Stimulated activated CD4-positive, alpha-beta T cell treated with anti-CD3 and anti-CD28 coated beads, Interleukin-4, amount 100 ng/mL, for 24 hours (primary cell): ENCODE measurements around the gene CATSPERD.
"Not testable (repeated sequence)": the region's sequence is repeated elsewhere in the genome, so short reads cannot be mapped to it uniquely, and the experiment has no call there.

Experiments
- DNase-seq: peaks from one replicate; pipeline ENCODE4 v3.0.0-alpha.2; 2020

Gene CATSPERD

DNA sequence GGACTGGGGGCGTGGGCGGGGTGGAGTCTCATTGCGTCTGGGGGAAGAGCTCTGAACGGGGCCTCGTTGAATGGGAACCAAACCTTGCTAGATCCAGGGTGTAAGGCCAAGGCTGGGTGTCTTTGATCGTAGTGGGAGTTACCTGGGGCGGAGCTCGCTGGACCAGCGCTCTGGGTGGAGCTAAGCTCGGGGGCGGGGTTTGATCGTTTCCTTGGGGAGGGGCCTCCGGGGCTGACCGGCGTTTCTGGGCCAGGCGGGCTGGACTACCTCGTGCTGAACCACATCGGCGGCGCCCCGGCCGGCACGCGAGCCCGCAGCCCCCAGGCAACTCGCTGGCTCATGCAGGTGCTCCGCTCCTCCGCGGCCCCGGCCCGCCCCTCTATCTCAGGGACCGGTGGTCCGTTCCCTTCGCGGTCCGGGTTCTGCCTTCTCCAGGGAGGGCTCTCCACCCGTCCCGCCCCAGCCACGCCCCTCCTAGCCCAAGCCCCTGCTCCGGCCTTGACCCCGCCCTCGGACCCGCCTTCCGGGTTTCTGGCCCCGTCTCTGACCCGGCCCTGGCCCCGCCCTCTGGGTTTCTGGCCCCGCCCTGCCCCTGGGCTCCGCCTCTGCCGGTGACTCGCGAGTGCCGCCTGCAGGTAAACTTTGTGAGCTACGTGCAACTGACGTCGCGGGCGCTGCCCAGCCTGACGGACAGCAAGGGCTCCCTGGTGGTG, 33.6 kb upstream of the CATSPERD start:
- peak; percentile 99 for DNase-seq

DNA sequence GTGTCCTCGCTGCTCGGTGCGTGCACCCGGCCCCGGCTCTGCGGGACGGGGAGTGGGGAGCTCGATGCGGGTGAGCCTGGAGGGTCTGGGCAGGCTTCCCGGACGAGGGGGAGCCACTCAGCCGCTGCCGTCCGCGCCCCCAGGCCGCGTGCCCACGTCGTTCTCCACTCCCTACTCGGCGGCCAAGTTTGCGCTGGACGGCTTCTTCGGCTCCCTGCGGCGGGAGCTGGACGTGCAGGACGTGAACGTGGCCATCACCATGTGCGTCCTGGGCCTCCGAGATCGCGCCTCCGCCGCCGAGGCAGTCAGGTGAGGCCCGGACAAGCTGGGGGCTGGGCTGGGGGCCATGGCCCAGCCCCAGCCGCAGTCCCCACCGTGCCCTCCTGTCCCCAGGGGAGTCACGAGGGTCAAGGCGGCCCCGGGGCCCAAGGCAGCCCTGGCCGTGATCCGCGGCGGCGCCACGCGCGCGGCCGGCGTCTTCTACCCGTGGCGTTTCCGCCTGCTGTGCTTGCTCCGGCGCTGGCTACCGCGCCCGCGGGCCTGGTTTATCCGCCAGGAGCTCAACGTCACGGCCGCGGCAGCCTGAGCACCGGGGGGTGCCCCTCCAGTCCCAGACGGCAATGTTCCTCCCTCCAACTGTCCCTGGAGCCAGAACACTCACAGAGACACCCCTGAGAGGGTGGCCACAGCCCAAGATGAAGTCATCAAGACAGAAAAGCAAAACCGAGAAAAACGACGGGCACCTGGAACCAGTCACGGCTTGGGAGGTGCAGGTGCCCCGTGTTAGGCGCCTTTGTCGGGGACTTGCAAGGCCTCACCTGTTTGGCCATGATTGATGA, 32.9 kb upstream of the CATSPERD start:
- no peak for DNase-seq

DNA sequence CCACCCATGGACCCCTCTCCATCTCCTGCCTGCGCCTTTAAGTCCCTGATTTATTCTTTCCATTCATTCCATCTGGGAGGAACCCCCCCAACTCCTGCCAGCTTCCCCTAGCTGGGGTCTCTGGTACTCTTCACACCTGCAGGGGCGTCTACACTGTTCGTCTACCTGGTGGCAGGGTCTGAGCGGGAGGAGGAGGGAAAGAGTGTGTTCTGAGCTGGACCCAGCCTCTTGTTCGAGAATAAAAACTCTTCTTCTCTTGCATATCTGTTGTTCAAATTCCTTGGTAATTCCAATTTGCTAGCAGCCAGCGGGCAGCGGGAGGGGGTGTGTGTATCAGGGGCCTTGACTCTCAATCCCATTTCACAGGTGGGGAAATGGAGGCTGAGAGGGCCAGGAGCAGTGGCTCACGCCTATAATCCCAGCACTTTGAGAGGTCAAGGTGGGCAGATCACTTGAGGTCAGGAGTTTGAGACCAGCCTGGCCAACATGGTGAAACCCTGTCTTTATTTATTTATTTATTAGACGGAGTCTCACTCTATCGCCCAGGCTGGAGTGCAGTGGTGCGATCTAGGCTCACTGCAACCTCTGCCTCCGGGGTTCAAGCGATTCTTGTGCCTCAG, 32.1 kb upstream of the CATSPERD start:
- not testable (repeated sequence) for DNase-seq

DNA sequence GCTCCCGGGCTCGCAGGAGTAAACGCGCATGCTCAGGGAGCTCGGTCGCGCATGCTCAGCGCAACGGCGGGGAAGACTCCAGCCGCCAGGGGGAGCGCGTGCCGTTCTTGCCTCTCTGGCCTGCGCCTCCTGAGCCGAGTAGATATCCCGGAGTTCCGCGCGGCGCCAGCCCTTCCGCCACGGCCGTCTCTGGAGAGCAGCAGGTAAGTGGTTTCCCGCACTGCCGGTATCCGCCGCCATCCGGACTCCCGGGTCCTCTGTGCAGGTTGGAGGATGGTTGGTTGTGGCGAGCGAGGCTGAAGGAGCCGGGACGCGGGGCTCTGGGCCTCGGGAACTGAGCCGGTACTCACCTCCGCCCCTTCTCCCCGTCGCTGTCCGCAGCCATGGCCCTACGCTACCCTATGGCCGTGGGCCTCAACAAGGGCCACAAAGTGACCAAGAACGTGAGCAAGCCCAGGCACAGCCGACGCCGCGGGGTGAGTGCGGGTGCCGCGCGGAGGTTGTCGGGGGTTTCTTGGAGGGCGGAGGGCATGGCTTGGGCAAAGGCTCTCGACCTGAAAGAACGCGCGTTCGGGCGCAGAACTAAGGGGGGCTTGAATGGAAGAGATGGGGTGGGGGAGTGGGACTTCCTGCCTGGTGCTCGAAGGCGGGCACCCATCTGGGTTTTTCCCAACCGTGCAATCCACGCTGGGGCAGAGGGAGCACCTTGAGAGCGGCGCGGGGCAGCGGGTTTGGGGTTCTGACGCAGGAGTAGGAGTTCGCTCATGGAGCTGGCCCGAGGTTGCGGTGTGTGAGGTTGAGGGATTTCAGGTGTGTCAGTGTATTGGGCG, 30.1 kb upstream of the CATSPERD start, which contains the start of gene RPL36:
TSS of gene RPL36 (plus strand) at position 171 of the 830 bp plus-strand sequence. CDS start at position 384, 213 bp downstream.
- peak; percentile 99 for DNase-seq

DNA sequence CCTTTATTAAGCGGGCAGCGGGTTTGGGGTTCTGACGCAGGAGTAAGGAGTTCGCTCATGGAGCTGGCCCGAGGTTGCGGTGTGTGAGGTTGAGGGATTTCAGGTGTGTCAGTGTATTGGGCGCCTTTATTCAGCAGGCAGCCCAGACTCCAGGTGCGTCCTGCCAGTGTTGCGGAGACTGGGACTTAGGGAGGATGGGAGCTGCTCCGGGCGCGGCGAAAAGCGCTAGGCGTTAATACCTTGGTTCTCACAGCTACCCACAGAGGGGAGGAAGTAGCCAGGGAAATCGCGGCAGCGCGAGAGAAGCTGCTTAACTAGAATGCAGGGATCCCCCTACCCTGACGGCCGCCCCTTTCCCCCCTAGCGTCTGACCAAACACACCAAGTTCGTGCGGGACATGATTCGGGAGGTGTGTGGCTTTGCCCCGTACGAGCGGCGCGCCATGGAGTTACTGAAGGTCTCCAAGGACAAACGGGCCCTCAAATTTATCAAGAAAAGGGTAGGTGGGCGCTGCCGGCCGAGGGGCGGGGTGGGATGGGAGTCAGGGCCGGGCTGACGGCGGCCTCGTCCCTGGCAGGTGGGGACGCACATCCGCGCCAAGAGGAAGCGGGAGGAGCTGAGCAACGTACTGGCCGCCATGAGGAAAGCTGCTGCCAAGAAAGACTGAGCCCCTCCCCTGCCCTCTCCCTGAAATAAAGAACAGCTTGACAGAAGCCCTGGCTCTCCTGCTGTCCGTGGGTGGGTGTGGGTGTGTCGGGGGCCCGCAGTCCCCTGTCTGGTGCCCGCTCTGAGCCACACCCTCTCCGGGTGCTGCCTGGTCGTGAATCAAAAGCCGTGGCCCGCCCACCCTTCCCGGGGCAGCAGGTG, 29.2 kb upstream of the CATSPERD start:
- peak; percentile 75 for DNase-seq

DNA sequence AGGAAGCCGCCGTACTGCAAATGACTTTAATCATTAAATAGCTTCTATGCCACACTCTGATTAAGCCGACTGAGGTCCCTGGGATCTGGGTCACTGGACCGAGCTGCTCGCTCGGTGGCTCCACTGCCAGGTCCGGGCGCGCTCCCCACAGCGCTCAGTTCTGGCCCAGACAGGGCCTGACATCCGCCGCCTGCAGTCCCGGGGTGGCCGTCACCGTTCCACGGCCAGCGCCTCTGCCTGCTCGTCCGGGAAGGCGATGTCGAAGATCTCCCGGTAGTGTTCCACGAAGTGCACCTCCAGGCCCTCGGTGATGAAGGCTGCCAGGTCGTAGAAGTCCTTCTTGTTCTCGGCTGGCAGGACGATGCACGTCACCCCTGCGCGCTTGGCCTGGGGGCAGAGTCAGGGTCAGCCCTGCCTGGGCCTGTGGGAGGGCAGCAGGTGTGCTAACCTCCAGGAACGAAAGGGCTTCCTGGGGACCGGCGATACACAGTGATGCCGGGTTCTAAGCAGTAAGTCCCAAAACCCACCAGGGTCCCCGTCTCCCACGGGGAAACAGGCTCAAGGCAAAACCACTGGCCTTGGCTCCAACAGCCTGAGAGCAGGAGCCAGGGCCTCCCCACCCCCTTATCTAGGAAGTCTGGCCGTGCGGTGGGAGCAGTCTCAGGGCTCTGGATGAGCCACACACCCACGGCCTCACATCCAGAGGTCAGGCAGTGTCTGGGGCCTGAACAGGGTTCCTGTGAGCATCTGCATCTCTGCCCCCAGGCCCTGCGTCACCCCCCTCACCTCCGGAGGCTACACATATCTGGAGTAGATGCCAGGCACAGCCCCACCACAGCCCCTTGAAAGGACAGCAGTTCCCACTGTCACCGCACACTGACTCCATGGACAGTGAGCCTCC, 28.4 kb upstream of the CATSPERD start:
- DNase-seq: peak; percentile 39

DNA sequence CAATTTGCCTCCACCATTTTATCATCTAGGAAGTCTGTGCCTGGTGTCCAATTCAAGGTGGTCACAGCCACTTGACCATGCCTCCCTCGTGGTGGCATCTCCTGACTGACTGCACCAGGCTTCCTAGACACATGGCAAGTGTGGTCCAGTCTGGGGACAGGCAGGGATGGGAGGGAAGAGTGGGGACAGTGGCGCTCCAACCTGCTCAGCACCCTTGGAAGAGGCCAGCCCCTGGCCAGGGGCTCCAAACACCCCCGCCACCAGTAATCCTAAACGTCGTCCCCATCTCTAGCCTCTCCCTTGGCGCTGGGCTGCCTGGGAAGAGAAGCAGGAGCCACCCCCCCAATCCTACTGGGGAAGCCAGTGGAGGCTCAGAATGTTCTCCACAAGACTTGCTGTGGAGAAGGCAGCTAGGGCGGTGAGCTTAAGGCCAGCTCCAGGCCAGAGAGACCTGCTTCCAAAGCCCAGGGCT, 27.7 kb upstream of the CATSPERD start:
- DNase-seq: no peak

DNA sequence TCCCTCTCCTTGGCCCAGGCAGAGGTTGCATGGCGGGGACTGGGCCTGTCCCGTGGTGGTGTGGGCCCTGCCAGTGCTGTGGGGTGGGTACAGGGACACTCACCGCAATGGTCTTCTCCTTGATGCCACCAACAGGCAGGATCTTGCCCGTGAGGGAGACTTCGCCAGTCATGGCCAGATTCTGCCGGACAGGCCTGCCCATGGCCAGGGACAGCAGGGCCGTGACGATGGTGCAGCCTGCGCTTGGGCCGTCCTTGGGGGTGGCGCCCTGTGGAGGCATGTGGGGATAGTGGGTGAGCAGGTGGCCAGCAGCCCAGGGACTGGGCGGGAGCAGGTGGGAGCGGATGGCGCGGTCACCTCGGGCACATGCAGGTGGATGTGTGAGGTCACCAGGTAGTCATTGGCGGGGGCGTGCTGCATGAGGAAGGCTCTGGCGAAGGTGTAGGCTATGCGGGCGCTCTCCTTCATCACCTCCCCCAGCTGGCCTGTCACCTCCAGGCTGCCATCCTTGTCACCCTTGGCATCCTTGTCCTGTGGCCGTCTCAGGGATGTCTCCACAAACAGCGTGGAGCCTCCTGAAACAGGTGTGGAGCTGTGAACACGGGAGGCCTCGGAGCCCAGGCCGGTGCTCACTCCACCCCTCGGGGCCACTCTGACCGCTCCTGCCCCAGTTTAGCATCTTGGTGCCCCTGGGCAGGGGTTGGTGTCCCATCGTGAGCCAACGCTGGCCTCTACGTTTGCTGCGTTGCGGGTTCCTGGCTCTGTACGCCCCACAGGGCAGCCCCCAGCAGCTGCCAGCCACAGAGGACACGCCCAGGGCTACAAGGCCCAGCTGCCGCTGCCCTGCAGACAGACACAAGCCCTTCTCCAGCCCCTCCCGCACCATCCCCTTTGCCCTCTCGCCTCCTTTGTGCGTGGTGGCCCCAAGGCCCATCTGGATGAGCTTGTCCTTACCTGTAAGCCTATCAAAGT, 27.0 kb upstream of the CATSPERD start:
- peak; percentile 31 for DNase-seq

DNA sequence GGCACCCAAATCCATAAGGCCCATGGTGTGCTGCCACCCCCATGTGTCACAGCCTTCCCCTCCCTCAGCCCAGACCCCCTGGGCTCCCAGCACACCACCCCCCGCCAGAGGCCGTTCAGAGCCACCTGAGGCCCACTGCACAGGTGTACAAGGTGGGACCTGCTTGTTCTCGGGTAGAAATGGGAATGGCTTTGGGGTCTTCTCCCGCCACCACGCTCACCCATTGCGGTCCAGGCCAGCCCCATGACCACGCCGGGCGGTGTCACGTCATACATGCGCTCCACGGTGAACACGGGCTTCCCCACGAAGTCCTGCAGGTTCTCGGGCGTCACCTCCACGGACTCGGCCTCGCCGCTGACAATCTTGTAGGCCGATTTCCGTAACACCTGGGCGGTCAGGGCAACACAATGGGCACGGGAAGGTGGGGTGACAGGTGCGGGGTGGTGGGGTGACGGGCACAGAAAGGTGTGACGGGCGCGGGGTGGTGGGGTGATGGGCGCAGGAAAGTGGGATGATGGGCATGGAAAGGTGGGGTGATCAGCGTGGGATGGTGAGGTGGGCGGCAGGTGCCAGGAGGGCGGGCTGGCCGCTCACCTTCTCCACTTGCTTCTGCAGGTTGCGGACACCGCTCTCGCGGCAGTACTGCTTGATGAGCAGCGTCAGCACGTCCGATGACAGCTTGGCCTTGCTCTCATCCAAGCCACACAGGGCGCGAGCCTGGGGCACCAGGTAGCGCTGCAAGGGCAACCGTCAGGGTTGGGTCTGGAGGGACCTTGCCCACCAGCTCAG, 26.1 kb upstream of the CATSPERD start:
- no peak for DNase-seq

DNA sequence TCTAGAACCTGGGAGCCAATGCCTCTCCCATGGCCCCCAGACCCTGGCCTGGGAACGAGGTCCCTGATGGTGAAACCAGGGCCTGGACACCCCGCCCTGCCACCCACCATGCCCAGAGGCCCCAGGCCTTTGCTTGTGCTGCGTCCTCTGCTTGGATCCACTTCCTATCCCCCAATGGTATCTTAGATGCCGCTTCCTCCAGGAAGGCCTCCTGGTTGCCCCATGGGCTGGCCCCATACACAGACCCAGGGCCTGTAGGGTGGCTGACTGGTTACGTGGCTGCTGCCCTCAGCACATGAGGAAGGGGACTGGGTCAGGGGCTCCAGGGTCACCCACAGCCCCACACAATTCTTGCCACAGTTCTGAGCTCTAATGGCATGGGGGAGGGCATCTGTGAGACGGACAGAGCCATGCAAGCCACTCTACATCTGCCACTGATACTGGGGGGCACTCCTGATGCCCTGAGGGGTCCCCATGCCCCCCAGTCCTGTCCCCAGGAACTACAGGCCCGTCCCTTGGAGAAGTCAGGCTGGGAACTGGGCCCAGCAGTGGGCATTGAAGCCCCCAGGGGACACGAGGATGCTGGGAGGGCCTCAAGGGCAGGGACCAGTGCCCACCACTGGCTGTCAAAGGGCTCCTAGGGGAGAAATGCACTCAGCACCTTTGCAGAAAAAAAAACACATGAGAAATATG, 25.3 kb upstream of the CATSPERD start:
- DNase-seq: no peak

DNA sequence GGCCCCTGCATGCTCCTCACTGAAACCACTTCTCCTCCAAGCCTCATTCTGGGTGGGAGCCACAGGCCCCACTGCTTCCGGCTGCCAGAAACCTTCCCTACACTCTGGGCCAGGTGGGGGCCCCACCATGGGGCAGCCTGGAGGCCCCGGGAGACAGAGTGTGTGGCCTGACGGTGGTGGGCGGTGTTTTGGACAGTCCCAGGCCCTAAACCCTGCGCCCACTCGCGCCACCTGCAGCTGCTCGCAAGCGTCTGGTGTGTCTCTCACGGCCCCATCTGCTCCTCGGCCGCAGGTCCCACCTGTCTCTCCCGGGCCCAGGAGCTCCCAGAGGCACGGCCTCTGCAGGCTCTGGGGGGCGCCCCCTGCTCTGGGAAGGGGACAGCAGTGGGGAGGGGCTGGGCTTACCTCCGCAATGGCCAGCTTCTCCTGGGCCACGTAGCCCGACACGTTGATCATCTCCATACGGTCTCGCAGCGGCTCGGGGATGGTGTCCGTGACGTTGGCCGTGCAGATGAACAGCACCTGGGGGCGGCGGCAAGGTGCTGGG, 24.7 kb upstream of the CATSPERD start:
- no peak for DNase-seq

DNA sequence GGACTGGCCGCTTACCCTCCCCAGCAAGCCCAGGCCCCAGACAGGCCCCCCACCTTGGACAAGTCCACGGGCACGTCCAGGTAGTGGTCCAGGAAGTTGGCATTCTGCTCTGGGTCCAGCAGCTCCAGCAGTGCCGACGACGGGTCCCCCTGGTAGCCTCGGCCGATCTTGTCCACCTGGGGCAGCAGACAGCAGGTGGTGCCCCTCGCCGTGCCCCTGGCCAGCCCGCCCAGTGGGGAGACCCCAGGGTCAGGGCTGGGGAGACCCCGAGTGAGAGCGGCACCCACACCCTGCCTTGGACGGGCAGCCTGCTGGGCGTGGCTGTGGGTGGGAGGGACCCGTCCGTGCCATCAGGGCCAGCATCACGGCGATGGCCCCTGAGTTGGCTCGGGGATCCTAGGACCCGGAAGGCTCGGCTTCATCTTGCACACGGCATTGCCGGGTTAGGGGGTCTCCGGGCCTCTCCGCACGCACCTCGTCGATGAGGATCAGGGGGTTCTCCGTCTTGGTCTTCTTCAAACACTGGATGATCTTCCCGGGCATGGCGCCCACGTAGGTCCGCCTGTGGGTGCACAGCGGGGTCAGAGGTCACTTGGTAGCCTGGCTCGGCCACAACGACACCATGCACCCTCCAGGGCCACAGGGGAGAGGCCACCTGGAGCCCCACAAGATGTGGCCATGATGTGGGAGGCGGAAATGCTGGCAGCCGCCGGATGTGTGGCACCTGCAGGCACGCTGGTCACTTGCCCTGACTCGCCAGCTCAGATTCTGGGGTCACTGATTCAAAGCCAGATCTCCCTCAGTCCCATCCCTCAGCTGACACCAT, 24.0 kb upstream of the CATSPERD start:
- DNase-seq: no peak

DNA sequence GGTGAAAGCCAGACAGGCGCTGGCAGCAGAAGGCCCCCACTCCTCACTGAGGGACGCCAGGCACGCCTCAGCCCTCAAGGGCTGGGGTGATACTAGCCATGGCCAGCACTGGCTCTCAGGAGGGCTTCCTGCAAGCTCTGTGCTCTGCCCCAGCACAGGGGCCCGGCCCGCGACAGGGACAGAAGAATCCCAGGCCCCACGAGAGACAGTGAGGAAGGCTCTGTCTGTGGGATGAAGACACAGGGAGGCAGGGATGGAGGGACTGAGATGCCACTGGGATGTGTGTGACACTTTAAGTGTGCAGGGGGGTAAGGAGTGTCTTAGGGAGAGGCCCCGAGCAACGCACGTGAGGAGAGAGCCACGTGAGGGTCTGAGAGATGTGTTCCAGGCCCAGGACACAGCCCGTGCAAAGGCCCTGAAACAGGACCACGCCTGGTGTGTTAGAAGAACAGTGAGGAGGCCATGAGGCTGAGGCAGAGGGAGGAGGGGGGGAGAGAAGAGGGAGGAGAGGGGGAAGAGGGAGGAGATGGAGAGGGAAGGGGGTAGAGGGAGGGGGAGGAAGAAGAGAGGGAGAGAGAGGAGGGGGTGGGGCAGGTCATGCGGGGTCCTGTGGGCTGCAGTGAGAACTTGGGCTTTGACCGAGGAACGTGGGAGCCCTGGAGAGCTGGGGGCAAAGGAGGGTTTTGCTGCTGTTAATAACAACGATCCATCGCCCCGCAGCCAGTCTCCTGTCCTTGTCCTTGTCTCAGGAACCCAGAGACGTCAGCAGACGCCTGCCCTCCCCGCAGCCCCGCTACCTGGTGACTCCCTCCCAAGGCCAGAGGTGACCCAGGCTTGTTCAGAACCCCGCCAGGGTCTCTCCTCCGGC, 23.2 kb upstream of the CATSPERD start:
- DNase-seq: no peak

DNA sequence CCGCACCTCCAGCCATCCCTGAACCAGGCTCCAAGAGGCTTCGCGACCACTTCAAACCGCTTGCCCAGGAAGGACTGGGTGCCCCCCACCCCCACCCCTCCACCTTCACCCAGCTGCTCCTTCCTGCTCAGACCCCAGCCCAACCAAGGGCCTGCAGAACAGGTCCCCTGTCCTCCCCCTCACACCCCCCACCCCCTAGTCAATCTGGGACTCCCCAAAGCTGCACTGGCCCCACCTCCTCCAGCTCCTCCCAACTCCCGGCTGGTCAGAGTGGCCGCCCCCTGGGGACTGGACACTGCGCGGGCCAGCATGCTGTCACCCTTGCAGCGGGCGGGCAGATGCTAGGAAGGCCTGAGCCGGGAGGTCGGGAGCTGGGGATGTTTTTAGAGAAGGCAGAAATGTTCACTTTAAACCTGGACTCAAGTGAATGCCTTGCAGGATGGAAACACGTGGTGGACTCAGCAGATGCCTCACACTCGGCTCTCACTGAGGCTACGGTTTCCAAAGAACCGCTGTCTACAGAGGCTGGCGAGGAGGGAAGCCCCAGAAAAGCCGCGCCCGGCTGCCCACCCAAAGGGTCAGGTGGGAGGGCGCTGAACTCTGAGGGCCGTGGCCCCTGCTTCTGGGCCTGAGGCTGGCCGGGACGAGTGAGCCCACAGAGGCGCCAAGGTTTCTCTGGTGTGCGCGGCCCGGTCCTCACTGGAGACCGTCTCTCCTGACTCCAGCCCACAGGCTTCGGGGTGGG, 22.4 kb upstream of the CATSPERD start:
- no peak for DNase-seq
